Stimulated activated CD8-positive, alpha-beta memory T cell treated with anti-CD3 and anti-CD28 coated beads, Interleukin-15, amount 100 ng/mL, for 48 hours (primary cell): Measurements from ENCODE around the gene RAB3IL1.

ENCODE experiments used
- DNase-seq, 2 donors: peaks; one replicate each; pipeline ENCODE4 v3.0.0-alpha.2; 2020; ENCODE audit warnings: low read depth in 2 of 2

RAB3IL1 gene

DNA sequence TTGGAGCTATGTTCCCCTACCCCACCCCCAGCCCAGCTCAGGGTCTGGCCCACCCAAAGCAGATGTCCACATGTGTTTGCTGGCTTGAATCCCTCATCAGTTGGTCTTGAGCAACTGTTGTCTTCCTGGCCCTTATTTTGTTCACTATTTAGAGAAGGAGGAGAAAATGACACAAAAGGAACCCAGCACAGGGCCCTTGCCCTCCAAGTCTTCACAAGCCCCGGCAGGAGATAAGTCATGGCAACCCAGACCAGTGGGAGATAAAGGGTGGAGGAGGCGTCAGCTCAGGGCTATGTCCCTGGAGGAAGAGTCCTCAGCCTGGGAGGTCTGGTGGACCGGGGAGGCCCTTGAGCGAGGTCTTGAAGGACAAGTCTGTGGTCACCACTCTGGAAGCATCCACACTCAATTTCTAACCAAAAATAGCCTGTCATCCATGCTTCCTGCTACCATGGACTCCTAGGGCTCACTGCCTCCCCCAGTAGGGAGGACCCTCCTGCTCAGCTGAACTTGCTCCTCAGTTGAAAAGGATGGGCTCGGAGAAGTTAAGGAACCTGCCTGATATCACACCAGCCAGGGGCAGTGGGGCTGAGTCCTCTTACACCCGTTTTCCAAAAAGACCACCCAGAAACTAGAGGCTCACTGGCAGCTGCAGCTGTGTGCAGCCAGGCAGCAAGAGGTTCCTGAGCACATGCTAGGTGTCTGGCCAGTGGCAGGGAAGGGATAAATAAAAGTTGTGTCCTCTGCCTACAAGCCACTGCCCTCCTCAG, 1.8 kb upstream of the RAB3IL1 start:
- no peak for DNase-seq

DNA sequence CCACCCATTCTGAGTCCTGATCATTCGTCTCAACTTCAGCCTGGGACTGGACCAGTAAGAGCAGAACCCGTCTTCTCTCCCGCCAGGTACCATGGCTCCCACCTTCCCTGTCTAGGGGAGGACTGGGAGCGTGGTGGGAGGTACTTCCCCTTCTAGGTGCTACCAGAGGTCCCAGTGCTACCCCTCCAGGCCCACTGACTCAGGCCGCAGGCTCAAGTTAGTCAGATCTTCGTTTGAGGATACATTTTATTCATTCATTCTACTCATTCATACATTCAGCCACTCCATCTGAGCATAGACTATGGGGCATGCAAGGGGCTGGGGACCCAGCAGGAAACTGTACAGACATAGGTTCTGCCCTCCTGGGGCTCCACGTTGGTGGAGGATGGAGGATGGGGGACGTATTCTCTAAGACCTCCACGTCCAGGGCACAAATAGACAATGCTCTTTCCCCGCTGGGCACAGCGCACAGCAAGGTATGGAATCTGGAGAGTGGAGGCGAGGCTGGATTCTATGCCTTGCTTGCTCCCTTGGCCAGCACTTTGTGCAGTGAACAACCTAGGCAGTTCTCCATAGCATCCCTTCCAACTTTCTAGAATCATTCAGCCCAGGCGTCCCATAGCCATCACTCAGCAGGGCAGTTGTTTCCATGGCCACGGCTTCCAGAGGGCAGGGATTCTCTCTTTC, 1.0 kb upstream of the RAB3IL1 start:
- no peak for DNase-seq

DNA sequence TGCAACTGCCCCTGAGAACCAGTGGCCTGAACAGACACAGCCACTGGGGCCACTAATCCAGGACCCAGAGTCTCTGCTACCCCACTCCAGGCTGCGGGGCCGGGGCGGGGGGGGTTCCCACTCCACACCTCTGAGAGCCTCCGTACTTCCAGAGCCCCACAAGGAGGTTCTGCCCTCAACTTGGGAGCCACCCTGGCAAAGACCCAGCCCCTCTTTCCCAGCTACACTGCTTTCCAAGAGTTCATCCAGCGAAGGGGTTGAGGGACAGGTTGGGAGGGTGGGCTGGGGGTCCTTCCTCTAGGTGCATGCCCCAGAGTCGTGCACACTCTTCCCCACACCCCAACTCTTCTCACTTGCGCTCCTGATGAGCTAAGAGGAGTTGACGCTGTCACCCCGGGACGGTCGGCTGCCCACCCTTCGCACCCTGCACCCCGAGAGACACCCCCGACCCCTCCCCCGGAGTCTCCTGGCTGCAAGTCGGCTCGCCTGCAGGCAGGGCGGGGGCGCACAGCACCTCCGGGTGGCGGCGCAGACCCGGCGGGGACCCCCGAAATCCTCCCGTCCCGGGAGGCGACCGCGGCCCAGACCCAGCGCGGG, 531 bp downstream of the RAB3IL1 start:
- DNase-seq: no peak

GRCh38 chr11:61914471-61915171, 2.7 kb downstream of the RAB3IL1 start:
- DNase-seq: no peak

GRCh38 chr11:61913699-61914395, 3.5 kb downstream of the RAB3IL1 start:
- DNase-seq: no peak

GRCh38 chr11:61912991-61913698, 4.2 kb downstream of the RAB3IL1 start:
- no peak for DNase-seq

DNA sequence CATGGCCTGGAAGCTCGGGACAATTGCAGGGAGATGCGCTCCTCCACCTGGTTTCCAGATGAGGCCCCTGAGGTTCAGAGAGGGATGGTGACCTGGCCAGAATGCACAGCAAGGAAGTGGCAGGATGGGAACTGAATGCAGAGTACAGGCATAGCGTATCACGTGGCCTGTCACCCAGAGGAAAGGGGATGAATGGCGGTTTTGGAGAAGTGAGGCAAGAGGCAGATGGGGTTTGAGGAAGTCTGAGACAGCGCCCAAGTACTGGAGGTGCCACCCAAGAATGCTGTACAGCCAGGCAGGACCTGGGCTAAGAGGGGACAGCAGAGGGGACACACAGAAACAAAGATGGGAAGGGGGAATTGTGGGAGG, 4.9 kb downstream of the RAB3IL1 start:
- DNase-seq: no peak

- DNase-seq: no peak
Measured at GRCh38 chr11:61911701-61912529, 5.5 kb downstream of the RAB3IL1 start.

- DNase-seq: no peak
Measured at GRCh38 chr11:61911128-61911700, 6.2 kb downstream of the RAB3IL1 start.

GRCh38 chr11:61910187-61911127, 6.9 kb downstream of the RAB3IL1 start:
- no peak for DNase-seq

DNA sequence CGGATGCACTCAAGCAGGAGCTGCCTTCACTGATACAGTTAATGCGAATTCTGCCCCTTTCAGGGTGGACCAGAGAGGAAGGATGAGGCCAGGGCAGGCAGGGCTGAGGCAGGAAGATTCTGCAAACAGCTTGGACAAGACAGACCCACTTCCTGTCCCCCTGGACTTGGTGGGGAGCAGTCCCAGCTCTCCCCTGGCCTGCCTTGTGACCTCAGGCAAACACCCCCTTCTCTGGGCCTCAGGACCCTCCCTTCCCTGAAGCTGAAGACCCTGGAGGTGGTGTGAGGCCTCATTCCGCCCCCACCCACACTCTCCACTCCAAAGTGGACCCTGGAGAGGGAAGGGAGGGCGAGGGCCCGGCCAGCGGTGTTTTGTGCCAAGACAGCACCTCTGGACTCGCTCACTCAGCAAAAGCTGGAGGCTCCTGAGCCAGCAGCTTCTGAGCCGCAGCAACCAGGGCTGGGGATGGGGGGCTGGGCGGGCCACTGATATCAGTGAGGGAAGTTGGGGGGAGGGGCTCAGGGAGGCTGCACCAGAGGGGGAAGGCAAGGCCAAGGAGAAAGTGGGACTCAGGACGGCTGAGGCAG, 8.5 kb downstream of the RAB3IL1 start:
- DNase-seq: no peak

GRCh38 chr11:61907871-61908729, 9.3 kb downstream of the RAB3IL1 start:
- no peak for DNase-seq

DNA sequence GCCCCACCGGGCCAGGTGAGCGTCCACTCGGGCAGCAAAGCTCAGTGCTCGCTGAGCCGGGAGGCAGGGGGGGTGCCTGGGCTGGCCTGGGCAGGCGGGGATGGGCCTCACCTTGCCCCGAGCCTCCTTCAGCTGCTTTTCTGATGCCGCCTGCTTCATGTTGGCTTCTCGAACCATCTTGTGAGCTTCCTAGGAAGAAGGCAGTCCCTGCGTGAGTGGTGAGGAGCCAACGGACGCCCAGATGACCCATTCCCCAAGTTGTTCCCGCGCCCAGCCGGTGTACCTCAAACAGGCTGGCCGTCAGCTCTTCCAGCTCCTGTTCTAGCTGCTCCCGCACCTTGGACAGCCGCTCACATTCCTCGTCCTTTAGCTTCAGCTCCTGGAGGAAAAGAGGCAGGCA, 10.1 kb downstream of the RAB3IL1 start:
- DNase-seq: no peak

DNA sequence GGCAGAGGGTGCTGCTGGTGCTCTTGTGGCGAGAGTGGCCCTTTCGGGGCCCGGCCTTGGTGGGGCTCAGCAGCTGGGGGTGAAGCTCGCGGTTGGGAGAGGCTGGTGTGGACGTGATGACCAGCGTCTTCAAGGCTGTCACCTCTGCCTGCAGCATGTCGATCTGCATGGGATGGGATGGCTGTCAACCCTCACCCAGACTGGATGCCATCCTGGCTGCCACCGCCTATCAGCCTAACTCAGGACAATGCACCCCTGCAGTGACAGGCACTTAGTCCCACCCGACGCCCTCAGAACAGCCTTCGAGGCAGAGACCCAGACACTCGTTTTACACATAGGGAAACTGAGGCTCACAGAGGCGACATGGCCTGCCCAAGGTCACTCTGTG, 10.8 kb downstream of the RAB3IL1 start:
- no peak for DNase-seq

- DNase-seq: no peak
Measured at GRCh38 chr11:61905801-61906521, 11.4 kb downstream of the RAB3IL1 start.

GRCh38 chr11:61905067-61905696, 12.2 kb downstream of the RAB3IL1 start:
- no peak for DNase-seq
